Keratinocyte (primary cell): ENCODE results near the gene NDUFAB1. TPM values are rescaled to one million over a fixed set of nuclear protein-coding genes. Genes with fewer than 3 reads are reported as not detected.
A peak's percentile ranks its signal among the peaks of the same experiment; 100 is the strongest.

Source experiments
- DNase-seq: peaks from one replicate; pipeline ENCODE4 v3.0.0-alpha.2; 2011; ENCODE audit warnings: low read depth, missing footprints, low spot score
- FAIRE-seq: peaks from 2 replicates; lab custom pipeline; 2011; peaks lifted over from hg19 to GRCh38; lab: Jason Lieb, UNC
- H2AFZ ChIP-seq: 2 replicates; pipeline ENCODE4 v1.6.0; 2012; ENCODE audit warnings: low read length, control low read depth, inconsistent platforms; ENCODE audit not compliant: control insufficient read depth
- H3K27ac ChIP-seq: 2 replicates; pipeline ENCODE4 v1.5.1; 2011; ENCODE audit warnings: low read length; ENCODE audit not compliant: control insufficient read depth, insufficient read depth
- H3K27me3 ChIP-seq: 3 replicates; pipeline ENCODE4 v1.6.0; 2011; ENCODE audit warnings: low read length; ENCODE audit not compliant: control insufficient read depth, insufficient read depth; ENCODE audit errors: extremely low read depth
- H3K36me3 ChIP-seq, 2 experiments: 2 replicates in 1 of 2; 3 replicates in 1 of 2; pipeline ENCODE4 v1.5.1; 2011; ENCODE audit warnings: low read length in 2 of 2, mild to moderate bottlenecking in 1 of 2; ENCODE audit not compliant: control insufficient read depth in 2 of 2, insufficient read depth in 2 of 2; ENCODE audit errors: extremely low read depth in 1 of 2
- H3K4me1 ChIP-seq: 3 replicates; pipeline ENCODE4 v1.5.1; 2011; ENCODE audit warnings: low read length; ENCODE audit not compliant: control insufficient read depth, insufficient read depth; ENCODE audit errors: extremely low read depth
- H3K4me2 ChIP-seq: 3 replicates; pipeline ENCODE4 v1.6.0; 2011; ENCODE audit warnings: low read depth, low read length; ENCODE audit not compliant: control insufficient read depth, insufficient read depth; ENCODE audit errors: extremely low read depth
- H3K4me3 ChIP-seq, 3 experiments: fragments of 200-600 bp in 1 of 3; sonication (generic) in 1 of 3; 2 replicates in 2 of 3; 3 replicates in 1 of 3; pipeline ENCODE4 v1.5.1; 2011 to 2016; ENCODE audit warnings: low read length in 3 of 3, mild to moderate bottlenecking in 3 of 3, control low read depth in 2 of 3, inconsistent platforms in 1 of 3, low read depth in 1 of 3, mixed read lengths in 1 of 3, mixed run types in 1 of 3, moderate library complexity in 1 of 3; ENCODE audit not compliant: control insufficient read depth in 2 of 3, insufficient read depth in 2 of 3; ENCODE audit errors: extremely low read depth in 1 of 3
- H3K79me2 ChIP-seq: 2 replicates; pipeline ENCODE4 v1.6.0; 2012; ENCODE audit warnings: low read length; ENCODE audit not compliant: control insufficient read depth, insufficient read depth
- H3K9ac ChIP-seq: 3 replicates; pipeline ENCODE4 v1.6.0; 2011; ENCODE audit warnings: low read length; ENCODE audit not compliant: control insufficient read depth, insufficient read depth; ENCODE audit errors: extremely low read depth
- H3K9me1 ChIP-seq: 3 replicates; pipeline ENCODE4 v1.6.0; 2011; ENCODE audit warnings: low read length; ENCODE audit not compliant: control insufficient read depth, insufficient read depth; ENCODE audit errors: extremely low read depth
- H3K9me3 ChIP-seq: 2 replicates; pipeline ENCODE4 v1.5.1; 2012; ENCODE audit warnings: low read depth, low read length; ENCODE audit not compliant: control insufficient read depth
- H4K20me1 ChIP-seq: 3 replicates; pipeline ENCODE4 v1.6.0; 2011; ENCODE audit warnings: low read length; ENCODE audit not compliant: control insufficient read depth, insufficient read depth; ENCODE audit errors: extremely low read depth
- EZH2 ChIP-seq: IDR thresholded peaks from one replicate; pipeline ENCODE4 v1.6.1; 2012; ENCODE audit warnings: inconsistent platforms, mild to moderate bottlenecking, low read length, moderate library complexity
- dilution Hi-C: fragments of 300-500 bp; cut with MboI; formaldehyde crosslinking; loops from one replicate; pipeline ENCODE4 v1.7.0; 2020; ENCODE audit warnings: low sequenced_read_pairs; ENCODE audit not compliant: extremely low pct_ligation_motif_present
- polyA plus RNA-seq, 5 experiments: library from polyadenylated mRNA; depleted of rRNA in 3 of 5; stranded (reverse) in 3 of 5; stranded (forward) in 1 of 5; unstranded in 1 of 5; fragments of >200 nt; gene quantifications; 1 replicate in 1 of 5; 2 replicates in 3 of 5; 3 replicates in 1 of 5; pipeline versions ENCODE4 v1.2.1 to v1.2.3, GENCODE V29; 2011 to 2012; ENCODE audit warnings: missing spikeins in 2 of 5, low read depth in 1 of 5, low replicate concordance in 1 of 5
- TF ChIP-seq, protein P1 (sequence below), 3 experiments: IDR thresholded peaks in 1 of 3; conservative IDR thresholded peaks in 1 of 3; optimal IDR thresholded peaks in 1 of 3; 2 replicates in 2 of 3; 3 replicates in 1 of 3; pipeline versions ENCODE3 to v1.5.1; 2011; ENCODE audit warnings: low read length in 3 of 3, mild to moderate bottlenecking in 3 of 3, moderate library complexity in 2 of 3, control low read depth in 1 of 3, inconsistent platforms in 1 of 3; ENCODE audit not compliant: insufficient read depth in 2 of 3; ENCODE audit errors: extremely low read depth in 1 of 3

NDUFAB1 gene
- polyA plus RNA-seq, 1 donor (not counting 4 experiments of a cell fraction or from before 2014, with no cell fraction given): 202 TPM

GRCh38 chr16:23607726-23608125 is 11.6 kb upstream of the NDUFAB1 start:
- H3K79me2 ChIP-seq: no peaks in the 10 kb centered on the region
- H3K9me3 ChIP-seq: no peaks in the 10 kb centered on the region
- H4K20me1 ChIP-seq: no peaks in the 10 kb centered on the region
- no peaks in the 10 kb centered on the region for H3K9me1 ChIP-seq
- H3K4me2 ChIP-seq: no peak overlapping the region
- no peaks in the 10 kb centered on the region for H3K4me1 ChIP-seq
- H3K36me3 ChIP-seq: peaks cover 10 to 13% of the 10 kb centered on the region in 2 experiments
- dilution Hi-C loops: no loop called here
- H3K4me3 ChIP-seq: no peak overlapping the region
- H3K27ac ChIP-seq: no peak overlapping the region
- DNase-seq: no peak
- H2AFZ ChIP-seq: no peak overlapping the region
- H3K27me3 ChIP-seq: no peaks in the 10 kb centered on the region
- TF ChIP-seq, protein P1, sequence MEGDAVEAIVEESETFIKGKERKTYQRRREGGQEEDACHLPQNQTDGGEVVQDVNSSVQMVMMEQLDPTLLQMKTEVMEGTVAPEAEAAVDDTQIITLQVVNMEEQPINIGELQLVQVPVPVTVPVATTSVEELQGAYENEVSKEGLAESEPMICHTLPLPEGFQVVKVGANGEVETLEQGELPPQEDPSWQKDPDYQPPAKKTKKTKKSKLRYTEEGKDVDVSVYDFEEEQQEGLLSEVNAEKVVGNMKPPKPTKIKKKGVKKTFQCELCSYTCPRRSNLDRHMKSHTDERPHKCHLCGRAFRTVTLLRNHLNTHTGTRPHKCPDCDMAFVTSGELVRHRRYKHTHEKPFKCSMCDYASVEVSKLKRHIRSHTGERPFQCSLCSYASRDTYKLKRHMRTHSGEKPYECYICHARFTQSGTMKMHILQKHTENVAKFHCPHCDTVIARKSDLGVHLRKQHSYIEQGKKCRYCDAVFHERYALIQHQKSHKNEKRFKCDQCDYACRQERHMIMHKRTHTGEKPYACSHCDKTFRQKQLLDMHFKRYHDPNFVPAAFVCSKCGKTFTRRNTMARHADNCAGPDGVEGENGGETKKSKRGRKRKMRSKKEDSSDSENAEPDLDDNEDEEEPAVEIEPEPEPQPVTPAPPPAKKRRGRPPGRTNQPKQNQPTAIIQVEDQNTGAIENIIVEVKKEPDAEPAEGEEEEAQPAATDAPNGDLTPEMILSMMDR (optimal IDR thresholded peaks at IDR 0.05 in 1 of 3, IDR thresholded peaks at IDR 0.05 in 1 of 3, conservative IDR thresholded peaks at IDR 0.05 in 1 of 3; ENCODE audit: extremely low read depth in 1 of 3, insufficient read depth in 2 of 3, low read length in 3 of 3): no peak
- TF ChIP-seq EZH2: no peak
- no peak overlapping the region for H3K9ac ChIP-seq
- no peak for FAIRE-seq

DNA sequence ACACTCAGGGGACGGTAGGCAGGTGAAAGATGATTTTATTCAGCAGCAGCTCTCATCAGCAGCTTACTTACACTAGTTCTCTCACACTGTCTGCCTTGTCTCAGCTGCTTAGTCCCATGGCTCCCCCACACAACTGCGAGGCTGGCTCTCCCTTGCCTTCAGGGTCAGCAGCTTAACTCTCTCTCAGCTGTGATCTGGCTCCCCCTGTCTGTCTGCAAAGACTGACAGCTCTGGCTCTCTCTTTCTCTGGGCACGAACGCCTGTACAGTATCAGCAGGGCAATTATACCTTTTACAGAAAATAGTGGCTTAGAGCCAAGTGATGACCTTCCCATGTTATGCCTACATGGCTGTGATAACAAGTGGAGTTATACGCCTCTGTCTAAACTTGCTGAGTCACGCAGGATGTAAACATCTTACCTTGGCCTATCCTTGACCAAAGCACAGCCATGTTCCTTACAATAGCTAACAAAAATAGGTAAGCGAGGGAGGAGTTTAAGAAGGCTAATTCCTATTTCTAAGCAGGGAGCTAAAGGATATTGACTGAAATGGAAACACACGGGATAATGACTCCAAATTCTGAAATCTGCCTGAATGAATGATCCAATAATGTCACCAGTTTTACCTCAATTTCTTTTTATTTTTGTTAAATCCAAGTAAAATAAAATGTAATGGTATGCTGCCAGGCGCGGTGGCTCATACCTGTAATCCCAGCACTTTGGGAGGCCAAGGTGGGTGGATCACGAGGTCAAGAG is 1.1 kb upstream of the NDUFAB1 start:
- H3K27ac ChIP-seq: no peak overlapping the region
- H4K20me1 ChIP-seq: no peaks in the 10 kb centered on the region
- no peak overlapping the region for H3K4me2 ChIP-seq
- peak overlapping the region; percentile 10 for H2AFZ ChIP-seq
- FAIRE-seq (no peak), DNase-seq (no peak)
- no peak overlapping the region for H3K4me3 ChIP-seq
- dilution Hi-C loops: no loop called here
- H3K9me1 ChIP-seq: no peaks in the 10 kb centered on the region
- peaks cover 37% of the 10 kb centered on the region for H3K79me2 ChIP-seq
- no peaks in the 10 kb centered on the region for H3K9me3 ChIP-seq
- no peaks in the 10 kb centered on the region for H3K27me3 ChIP-seq
- H3K9ac ChIP-seq: no peak overlapping the region
- H3K36me3 ChIP-seq: peaks cover 8 to 13% of the 10 kb centered on the region in 2 experiments
- TF ChIP-seq, protein P1 (optimal IDR thresholded peaks at IDR 0.05 in 1 of 3, IDR thresholded peaks at IDR 0.05 in 1 of 3, conservative IDR thresholded peaks at IDR 0.05 in 1 of 3; ENCODE audit: extremely low read depth in 1 of 3, insufficient read depth in 2 of 3, low read length in 3 of 3): peak in 2 of 3 experiments; percentile 12 to 23
- no peak for TF ChIP-seq EZH2
- peaks cover 7% of the 10 kb centered on the region for H3K4me1 ChIP-seq
